ENCODE measurements around the gene BTBD16.

DNA sequence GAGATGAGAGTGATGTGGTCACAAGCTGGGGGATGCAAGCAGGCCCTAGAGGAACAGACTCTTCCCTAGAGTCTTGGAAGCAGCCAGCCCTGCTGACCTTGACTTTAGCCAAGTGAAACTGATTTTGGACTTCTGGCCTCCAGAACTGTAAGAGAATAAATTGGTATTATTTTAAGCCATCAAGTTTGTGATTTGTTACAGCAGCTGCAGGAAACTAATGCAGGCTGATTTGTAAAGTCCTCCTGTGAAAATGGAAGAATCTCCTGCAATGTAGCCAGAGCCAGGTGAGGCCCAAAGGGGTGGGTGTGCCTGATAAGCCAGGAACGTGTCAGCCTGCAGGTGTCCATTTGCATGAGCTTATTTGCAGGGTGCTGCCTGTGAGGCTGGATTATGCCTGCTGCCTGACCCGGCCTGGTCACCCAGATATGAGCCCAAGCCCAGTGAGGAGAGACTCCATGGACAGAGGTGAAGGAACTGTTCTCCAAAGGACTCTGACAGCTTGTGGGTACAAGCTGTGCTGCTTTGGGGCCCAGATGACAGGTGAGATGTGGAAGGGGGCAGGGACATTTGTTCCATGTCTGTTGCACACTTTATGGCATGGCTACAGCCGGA is 78.8 kb downstream of the BTBD16 start:
- TF ChIP-seq EZH2 (IDR thresholded peaks at IDR 0.05; ENCODE audit: borderline replicate concordance, low read depth, low read length, severe bottlenecking) (no peak), POLR2AphosphoS5 (IDR thresholded peaks at IDR 0.05; ENCODE audit: insufficient read depth, low read depth, low read length) (no peak), POLR2A (IDR thresholded peaks at IDR 0.05; ENCODE audit: low read depth, low read length) (no peak), GATA2 (IDR thresholded peaks at IDR 0.05; ENCODE audit: insufficient read depth, insufficient read length, low read depth, low read length) (no peak), MYC (IDR thresholded peaks at IDR 0.05; ENCODE audit: low read depth, low read length) (no peak), JUN (IDR thresholded peaks at IDR 0.05; ENCODE audit: borderline replicate concordance, insufficient read depth, insufficient read length, low read depth) (no peak)
- TF ChIP-seq, protein P1, sequence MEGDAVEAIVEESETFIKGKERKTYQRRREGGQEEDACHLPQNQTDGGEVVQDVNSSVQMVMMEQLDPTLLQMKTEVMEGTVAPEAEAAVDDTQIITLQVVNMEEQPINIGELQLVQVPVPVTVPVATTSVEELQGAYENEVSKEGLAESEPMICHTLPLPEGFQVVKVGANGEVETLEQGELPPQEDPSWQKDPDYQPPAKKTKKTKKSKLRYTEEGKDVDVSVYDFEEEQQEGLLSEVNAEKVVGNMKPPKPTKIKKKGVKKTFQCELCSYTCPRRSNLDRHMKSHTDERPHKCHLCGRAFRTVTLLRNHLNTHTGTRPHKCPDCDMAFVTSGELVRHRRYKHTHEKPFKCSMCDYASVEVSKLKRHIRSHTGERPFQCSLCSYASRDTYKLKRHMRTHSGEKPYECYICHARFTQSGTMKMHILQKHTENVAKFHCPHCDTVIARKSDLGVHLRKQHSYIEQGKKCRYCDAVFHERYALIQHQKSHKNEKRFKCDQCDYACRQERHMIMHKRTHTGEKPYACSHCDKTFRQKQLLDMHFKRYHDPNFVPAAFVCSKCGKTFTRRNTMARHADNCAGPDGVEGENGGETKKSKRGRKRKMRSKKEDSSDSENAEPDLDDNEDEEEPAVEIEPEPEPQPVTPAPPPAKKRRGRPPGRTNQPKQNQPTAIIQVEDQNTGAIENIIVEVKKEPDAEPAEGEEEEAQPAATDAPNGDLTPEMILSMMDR (IDR thresholded peaks at IDR 0.05; ENCODE audit: extremely low read depth in 1 of 2, insufficient read depth in 1 of 2, low read depth in 1 of 2, low read length in 2 of 2), result no peak
- TF ChIP-seq, protein P2, sequence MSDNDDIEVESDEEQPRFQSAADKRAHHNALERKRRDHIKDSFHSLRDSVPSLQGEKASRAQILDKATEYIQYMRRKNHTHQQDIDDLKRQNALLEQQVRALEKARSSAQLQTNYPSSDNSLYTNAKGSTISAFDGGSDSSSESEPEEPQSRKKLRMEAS (IDR thresholded peaks at IDR 0.05; ENCODE audit: insufficient read depth, insufficient read length), result no peak
